Fibroblast of villous mesenchyme (primary cell): Measurements from ENCODE around the gene NEK10. TPM values are rescaled to one million over a fixed set of nuclear protein-coding genes. Genes with fewer than 3 reads are reported as not detected.

Experiments
- DNase-seq: peaks from one replicate; pipeline ENCODE4 v3.0.0-alpha.2; 2010; ENCODE audit warnings: low read depth
- H3K4me3 ChIP-seq: 2 replicates; pipeline ENCODE4 v1.5.1; 2011; ENCODE audit warnings: low read depth, mild to moderate bottlenecking, low read length
- total RNA-seq: library from RNA; depleted of rRNA; stranded (reverse); fragments of >200 nt; gene quantifications from 2 replicates; pipeline ENCODE4 v1.2.3, GENCODE V29; 2012
- TF ChIP-seq, protein P1 (sequence below): IDR thresholded peaks from 2 replicates; pipeline ENCODE4 v1.5.1; 2012; ENCODE audit warnings: low read depth, mild to moderate bottlenecking, low read length; ENCODE audit not compliant: insufficient read depth

NEK10 gene
- total RNA-seq, 1 donor = 6.9 TPM

- DNase-seq = no peak
- TF ChIP-seq, protein P1, sequence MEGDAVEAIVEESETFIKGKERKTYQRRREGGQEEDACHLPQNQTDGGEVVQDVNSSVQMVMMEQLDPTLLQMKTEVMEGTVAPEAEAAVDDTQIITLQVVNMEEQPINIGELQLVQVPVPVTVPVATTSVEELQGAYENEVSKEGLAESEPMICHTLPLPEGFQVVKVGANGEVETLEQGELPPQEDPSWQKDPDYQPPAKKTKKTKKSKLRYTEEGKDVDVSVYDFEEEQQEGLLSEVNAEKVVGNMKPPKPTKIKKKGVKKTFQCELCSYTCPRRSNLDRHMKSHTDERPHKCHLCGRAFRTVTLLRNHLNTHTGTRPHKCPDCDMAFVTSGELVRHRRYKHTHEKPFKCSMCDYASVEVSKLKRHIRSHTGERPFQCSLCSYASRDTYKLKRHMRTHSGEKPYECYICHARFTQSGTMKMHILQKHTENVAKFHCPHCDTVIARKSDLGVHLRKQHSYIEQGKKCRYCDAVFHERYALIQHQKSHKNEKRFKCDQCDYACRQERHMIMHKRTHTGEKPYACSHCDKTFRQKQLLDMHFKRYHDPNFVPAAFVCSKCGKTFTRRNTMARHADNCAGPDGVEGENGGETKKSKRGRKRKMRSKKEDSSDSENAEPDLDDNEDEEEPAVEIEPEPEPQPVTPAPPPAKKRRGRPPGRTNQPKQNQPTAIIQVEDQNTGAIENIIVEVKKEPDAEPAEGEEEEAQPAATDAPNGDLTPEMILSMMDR = no peak
- H3K4me3 ChIP-seq = no peak overlapping the region
Measured at GRCh38 chr3:27185231-27185989, 183.8 kb downstream of the NEK10 start.

- no peak for DNase-seq
- H3K4me3 ChIP-seq = no peak overlapping the region
- TF ChIP-seq, protein P1 = no peak
Measured at GRCh38 chr3:27184261-27184660, 184.9 kb downstream of the NEK10 start.

DNA sequence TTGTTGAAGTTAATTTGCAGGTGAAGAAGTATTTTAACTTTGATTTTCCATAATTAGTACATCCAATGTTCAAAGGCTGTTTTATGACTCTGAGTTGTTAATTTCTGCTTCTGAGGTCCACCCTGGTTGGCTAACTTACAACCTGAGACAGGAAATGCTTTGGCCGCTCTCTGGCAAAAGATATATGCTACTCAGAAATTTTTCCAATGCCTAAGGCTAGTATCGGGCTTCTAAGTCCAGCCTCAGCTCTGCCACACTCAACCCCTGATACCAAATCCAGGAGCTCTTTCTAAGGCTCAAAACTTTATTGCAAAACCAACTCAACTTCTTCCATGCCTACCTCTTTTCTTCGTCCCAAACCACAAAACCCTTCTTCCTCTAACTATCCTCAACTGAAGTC lies 192.9 kb downstream of the NEK10 start:
- TF ChIP-seq, protein P1 = no peak
- DNase-seq = no peak
- no peak overlapping the region for H3K4me3 ChIP-seq

GRCh38 chr3:27174530-27174929 lies 194.7 kb downstream of the NEK10 start:
- no peak for DNase-seq
- TF ChIP-seq, protein P1 = no peak

GRCh38 chr3:27171113-27171512 lies 198.1 kb downstream of the NEK10 start:
- no peak for DNase-seq
- TF ChIP-seq, protein P1 = no peak
- no peak overlapping the region for H3K4me3 ChIP-seq

More at GRCh38 chr3:27174530-27174929, 194.7 kb downstream of the NEK10 start:
- no peak overlapping the region for H3K4me3 ChIP-seq

- TF ChIP-seq, protein P1 = no peak
- no peak overlapping the region for H3K4me3 ChIP-seq
- peak; percentile 53 for DNase-seq
Measured at GRCh38 chr3:27166888-27167287, 202.3 kb downstream of the NEK10 start.

- DNase-seq = peak; percentile 68
- H3K4me3 ChIP-seq = no peak overlapping the region
- TF ChIP-seq, protein P1 = no peak
Measured at GRCh38 chr3:27165321-27165721, 203.9 kb downstream of the NEK10 start.
